ENCODE measurements around the gene SCUBE3.

- TF ChIP-seq, protein P1, sequence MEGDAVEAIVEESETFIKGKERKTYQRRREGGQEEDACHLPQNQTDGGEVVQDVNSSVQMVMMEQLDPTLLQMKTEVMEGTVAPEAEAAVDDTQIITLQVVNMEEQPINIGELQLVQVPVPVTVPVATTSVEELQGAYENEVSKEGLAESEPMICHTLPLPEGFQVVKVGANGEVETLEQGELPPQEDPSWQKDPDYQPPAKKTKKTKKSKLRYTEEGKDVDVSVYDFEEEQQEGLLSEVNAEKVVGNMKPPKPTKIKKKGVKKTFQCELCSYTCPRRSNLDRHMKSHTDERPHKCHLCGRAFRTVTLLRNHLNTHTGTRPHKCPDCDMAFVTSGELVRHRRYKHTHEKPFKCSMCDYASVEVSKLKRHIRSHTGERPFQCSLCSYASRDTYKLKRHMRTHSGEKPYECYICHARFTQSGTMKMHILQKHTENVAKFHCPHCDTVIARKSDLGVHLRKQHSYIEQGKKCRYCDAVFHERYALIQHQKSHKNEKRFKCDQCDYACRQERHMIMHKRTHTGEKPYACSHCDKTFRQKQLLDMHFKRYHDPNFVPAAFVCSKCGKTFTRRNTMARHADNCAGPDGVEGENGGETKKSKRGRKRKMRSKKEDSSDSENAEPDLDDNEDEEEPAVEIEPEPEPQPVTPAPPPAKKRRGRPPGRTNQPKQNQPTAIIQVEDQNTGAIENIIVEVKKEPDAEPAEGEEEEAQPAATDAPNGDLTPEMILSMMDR (conservative IDR thresholded peaks at IDR 0.05), result no peak
- no peak for TF ChIP-seq EZH2 (IDR thresholded peaks at IDR 0.05; ENCODE audit: low read depth)
Measured at GRCh38 chr6:35173044-35173426, 40.7 kb upstream of the SCUBE3 start.
